ENCODE results near the gene MAD1L1.

- TF ChIP-seq EZH2 (IDR thresholded peaks at IDR 0.05; ENCODE audit: borderline replicate concordance, low read depth, low read length, severe bottlenecking) (no peak), CTCF (IDR thresholded peaks at IDR 0.05; ENCODE audit: borderline replicate concordance, extremely low read depth, low read length, poor library complexity, severe bottlenecking) (no peak)
These were observed 5.0 kb downstream of the MAD1L1 start for GRCh38 chr7:2227699-2228098.

Data from DND-41 (cell line).